ENCODE data around the gene SPTAN1. TPM values are rescaled to one million over a fixed set of nuclear protein-coding genes. Genes with fewer than 3 reads are reported as not detected.
"Not testable (repeated sequence)": the region's sequence is repeated elsewhere in the genome, so short reads cannot be mapped to it uniquely, and the experiment has no call there.

Gene SPTAN1
- total RNA-seq, 2 experiments from 2014 or later: 275 to 315 TPM

DNA sequence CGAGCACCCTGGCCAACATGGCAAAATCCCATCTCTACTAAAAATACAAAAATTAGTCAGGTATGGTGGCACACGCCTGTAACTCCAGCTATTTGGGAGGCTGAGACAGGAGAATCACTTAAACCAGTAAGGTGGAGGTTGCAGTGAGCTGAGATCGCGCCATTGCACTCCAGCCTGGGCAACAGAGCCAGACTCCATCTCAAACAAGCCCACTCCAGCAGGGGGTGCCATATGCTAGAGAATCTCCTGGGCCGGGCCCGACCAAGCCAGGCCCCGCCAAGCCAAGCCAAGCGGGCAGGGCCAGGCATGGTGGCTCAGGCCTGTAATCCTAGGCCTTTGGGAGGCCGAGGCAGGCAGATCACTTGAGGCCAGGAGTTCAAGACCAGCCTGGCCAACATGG lies 95.8 kb downstream of the SPTAN1 start:
- H3K36me3 Mint-ChIP-seq: not testable (repeated sequence)

DNA sequence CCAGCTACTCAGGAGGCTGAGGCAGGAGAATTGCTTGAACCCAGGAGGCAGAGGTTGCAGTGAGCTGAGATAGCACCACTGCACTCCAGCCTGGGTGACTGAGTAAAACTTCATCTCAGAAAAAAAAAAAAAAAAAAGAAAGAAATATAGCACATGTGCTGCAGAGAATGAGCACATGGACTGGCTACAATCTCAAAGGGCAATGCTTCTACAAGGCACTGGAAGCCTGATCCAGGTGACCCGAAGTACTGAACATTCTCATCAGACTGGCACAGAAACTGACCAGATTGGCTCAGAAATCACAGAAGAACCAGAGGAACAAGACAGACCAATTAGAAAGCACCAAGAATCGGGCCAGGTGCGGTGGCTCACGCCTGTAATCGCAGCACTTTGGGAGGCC lies 99.4 kb downstream of the SPTAN1 start:
- Mint-ChIP-seq H3K27ac (no peak overlapping the region), H3K36me3 (no peaks in the 10 kb centered on the region), H3K9me3 (ENCODE audit: low read depth) (no peaks in the 10 kb centered on the region), H3K27me3 (no peaks in the 10 kb centered on the region), H3K4me1 (peaks cover 9% of the 10 kb centered on the region), H3K4me3 (no peak overlapping the region)
- CTCF ChIA-PET: no interaction called here
- DNase-seq (no peak), ATAC-seq (no peak)

More for the DNA sequence above, 95.8 kb downstream of the SPTAN1 start:
- not testable (repeated sequence) for H3K27me3 Mint-ChIP-seq; H3K4me3 Mint-ChIP-seq; H3K27ac Mint-ChIP-seq; H3K9me3 Mint-ChIP-seq (ENCODE audit: low read depth); H3K4me1 Mint-ChIP-seq
- CTCF ChIA-PET: interaction anchor here (1.2 to 1.9 kb wide), 5 partner anchors 16 to 173 kb away, joined by 3 to 14 read pairs (median 4); partner anchors contain the start of gene ENDOG
- DNase-seq: peak; percentile 77
- ATAC-seq: peak; percentile 95

DNA sequence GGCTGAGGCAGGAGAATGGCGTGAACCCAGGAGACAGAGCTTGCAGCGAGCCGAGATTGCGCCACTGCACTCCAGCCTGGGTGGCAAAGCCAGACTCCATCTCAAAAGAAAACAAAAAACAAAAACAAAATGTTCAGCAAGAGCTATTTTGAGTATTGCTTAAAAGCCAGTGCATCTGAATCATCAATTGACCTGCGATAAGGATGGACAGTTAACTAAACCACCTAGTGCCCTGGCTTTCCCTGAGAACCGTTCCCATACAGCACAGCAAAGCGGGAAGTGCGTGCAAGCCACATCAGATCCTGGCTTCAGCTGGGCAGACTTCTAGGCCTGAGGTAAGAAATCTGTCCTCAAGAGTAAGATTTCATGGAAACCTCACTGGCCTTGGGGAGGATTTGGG lies 101.5 kb downstream of the SPTAN1 start:
- CTCF ChIA-PET: interaction anchor here (0.8 to 1.3 kb wide), 3 partner anchors 9 to 36 kb away, joined by 3 read pairs; partner anchors contain the start of gene SET
- Mint-ChIP-seq H3K9me3 (ENCODE audit: low read depth) (no peaks in the 10 kb centered on the region), H3K4me3 (no peak overlapping the region), H3K36me3 (no peaks in the 10 kb centered on the region), H3K4me1 (peaks cover 16% of the 10 kb centered on the region), H3K27me3 (no peaks in the 10 kb centered on the region), H3K27ac (no peak overlapping the region)
- DNase-seq (no peak), ATAC-seq (no peak)

DNA sequence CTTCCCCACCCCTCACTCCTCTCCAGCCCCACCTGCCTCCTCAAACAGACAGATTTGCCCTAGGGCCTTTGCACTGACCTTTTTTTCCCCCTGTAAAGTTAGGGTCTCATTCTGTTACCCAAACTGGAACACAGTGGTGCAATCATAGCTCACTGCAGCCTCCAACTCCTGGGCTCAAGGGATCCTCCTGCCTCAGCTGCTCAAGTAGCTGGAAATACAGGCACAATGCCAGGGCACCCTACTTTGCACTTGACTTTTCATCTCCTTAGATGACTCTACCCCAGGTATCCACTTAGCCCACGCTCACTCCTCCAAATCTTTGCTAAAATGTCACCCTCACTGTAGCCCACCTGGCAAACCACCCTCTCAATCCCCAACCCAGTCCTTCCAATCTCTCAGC lies 102.1 kb downstream of the SPTAN1 start:
- ATAC-seq: no peak
- DNase-seq: no peak
- H3K36me3 Mint-ChIP-seq: no peaks in the 10 kb centered on the region
- no peaks in the 10 kb centered on the region for H3K9me3 Mint-ChIP-seq (ENCODE audit: low read depth)
- peak overlapping the region; percentile 41 for H3K27ac Mint-ChIP-seq
- CTCF ChIA-PET: interaction anchor here (0.8 to 1.3 kb wide), 3 partner anchors 9 to 35 kb away, joined by 3 read pairs; partner anchors contain the start of gene SET
- no peaks in the 10 kb centered on the region for H3K27me3 Mint-ChIP-seq
- H3K4me1 Mint-ChIP-seq: peaks cover 16% of the 10 kb centered on the region
- H3K4me3 Mint-ChIP-seq: peak overlapping the region; percentile 2

DNA sequence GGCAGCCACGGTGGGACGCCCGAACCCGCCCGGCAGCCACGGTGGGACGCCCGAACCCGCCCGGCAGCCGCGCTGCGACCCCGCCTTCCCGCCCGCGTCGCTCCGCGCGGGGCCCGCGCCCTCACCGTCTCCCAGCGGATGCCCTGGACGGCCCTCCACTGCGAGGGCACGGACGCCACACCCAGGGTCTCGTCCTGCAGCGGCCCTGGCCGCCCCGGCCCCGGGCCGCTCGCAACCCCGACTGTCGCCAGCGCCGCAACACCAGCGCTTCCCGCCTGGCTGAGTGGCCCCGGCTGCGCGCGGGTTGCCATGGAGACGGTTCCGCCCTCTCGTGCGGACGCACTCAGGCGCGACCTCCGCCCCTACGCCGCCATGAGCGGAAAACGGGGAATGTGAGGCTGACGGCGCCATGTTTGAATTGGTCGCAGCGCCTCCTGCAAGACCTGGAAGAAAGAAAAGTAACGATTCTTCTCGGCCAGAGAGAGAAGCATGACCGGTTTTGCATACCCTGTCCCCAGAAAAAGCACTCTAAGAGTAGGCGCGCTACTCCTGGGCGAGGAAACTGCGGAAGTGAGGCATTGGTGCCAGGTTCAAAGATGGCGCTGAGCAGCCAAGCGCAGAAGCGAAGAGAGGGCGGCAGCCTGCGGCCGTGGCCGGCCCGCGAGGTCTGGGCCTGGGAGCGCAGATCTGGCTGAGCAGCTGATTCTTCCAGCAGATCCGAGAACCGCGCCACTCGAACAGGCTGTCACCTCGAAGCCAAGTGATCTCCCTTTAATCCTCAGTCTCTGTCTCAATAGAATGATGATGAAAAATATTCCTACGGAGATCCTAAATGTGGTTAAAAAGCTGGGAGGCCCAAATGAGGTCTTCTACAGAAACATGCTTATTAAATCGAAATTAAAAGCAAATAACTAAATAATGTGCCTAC lies 104.3 kb downstream of the SPTAN1 start, which contains the start of gene DYNC2I2:
Gene DYNC2I2, minus strand, starts transcription at position 432 of the 928 bp plus-strand sequence. Its CDS starts 121 bp downstream, at position 311.
- CTCF ChIA-PET: interaction anchor here (1.0 to 1.5 kb wide), 5 partner anchors 8 to 46 kb away, joined by 3 to 5 read pairs (median 3); partner anchors contain the start of gene PKN3
- DNase-seq (peak; percentile 97), ATAC-seq (peak; percentile 98)
- peaks cover 16% of the 10 kb centered on the region for H3K4me1 Mint-ChIP-seq
- H3K27me3 Mint-ChIP-seq: no peaks in the 10 kb centered on the region
- H3K4me3 Mint-ChIP-seq: peak within 1 kb of the TSS; percentile 88
- no peaks in the 10 kb centered on the region for H3K36me3 Mint-ChIP-seq
- peak within 1 kb of the TSS; percentile 100 for H3K27ac Mint-ChIP-seq
- no peaks in the 10 kb centered on the region for H3K9me3 Mint-ChIP-seq (ENCODE audit: low read depth)

DNA sequence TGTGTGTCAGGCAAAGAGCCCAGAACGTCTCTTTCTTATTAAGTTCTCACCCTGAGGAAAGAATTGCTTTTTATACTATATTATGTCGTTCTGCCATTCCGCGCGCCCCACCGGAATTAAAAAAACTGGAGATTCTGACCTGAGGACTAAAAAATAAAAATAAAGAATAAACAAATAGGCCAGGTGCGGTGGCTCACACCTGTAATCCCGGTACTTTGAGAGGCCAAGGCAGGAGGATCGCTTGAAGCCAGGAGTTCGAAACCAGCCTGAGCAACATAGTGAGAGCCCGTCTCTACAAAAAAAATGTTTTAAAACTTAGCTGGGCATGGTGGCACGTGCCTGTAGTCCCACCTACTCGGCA lies 104.9 kb downstream of the SPTAN1 start:
- no peak for DNase-seq
- H3K4me1 Mint-ChIP-seq: peaks cover 16% of the 10 kb centered on the region
- H3K27me3 Mint-ChIP-seq: no peaks in the 10 kb centered on the region
- H3K27ac Mint-ChIP-seq: peak overlapping the region; percentile 100
- H3K9me3 Mint-ChIP-seq (ENCODE audit: low read depth): no peaks in the 10 kb centered on the region
- no peak for ATAC-seq
- H3K36me3 Mint-ChIP-seq: no peaks in the 10 kb centered on the region
- peak overlapping the region; percentile 88 for H3K4me3 Mint-ChIP-seq
- CTCF ChIA-PET: interaction anchor here (1.0 to 1.5 kb wide), 5 partner anchors 9 to 45 kb away, joined by 3 to 5 read pairs (median 3); partner anchors contain the start of gene PKN3

DNA sequence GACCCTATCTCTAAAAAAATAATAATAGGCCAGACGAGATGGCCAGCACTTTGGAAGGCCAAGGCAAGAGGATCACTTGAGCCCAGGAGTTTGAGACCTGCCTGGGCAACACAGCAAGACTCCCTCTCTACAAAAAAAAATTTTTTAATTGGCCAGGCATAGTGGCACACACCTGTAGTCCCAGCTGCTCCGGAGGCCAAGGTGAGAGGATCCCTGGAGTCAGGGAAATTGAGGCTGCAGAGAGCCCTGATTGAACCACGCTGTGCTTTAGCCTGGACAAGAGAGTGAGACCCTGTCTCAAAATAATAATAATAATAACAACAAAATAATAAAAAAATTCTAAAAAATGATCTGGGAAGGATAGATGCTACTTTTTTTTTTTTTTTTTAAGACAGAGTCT lies 105.4 kb downstream of the SPTAN1 start:
- no peak overlapping the region for H3K4me3 Mint-ChIP-seq
- CTCF ChIA-PET: interaction anchor here (1.0 to 1.5 kb wide), 3 partner anchors 9 to 42 kb away, joined by 3 to 4 read pairs (median 3); no protein-coding TSS in a partner anchor
- no peaks in the 10 kb centered on the region for H3K36me3 Mint-ChIP-seq
- no peak for ATAC-seq
- H3K9me3 Mint-ChIP-seq (ENCODE audit: low read depth): no peaks in the 10 kb centered on the region
- H3K27ac Mint-ChIP-seq: peak overlapping the region; percentile 100
- DNase-seq: no peak
- no peaks in the 10 kb centered on the region for H3K27me3 Mint-ChIP-seq
- H3K4me1 Mint-ChIP-seq: peaks cover 16% of the 10 kb centered on the region

DNA sequence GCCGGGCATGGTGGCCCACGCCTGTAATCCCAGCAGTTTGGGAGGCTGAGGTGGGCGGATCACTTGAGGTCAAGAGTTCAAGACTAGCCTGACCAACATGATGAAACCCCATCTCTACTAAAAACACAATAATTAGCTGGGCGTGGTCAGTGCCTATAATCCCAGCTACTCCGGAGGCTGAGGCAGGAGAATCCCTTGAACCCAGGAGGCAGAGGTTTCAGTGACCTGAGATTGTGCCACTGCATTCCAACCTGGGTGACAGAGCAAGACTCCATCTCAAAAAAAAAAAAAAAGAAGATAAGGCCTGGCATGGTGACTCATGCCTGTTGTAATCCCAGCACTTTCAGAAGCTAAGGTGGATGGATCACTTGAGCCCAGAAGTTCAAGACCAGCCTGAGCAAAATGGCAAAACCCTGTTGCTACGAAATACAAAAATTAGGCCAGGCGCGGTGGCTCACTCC lies 114.1 kb downstream of the SPTAN1 start:
- H3K4me3 Mint-ChIP-seq; H3K27me3 Mint-ChIP-seq; H3K27ac Mint-ChIP-seq; DNase-seq; H3K4me1 Mint-ChIP-seq; H3K9me3 Mint-ChIP-seq (ENCODE audit: low read depth); ATAC-seq; H3K36me3 Mint-ChIP-seq: not testable (repeated sequence)
- CTCF ChIA-PET: interaction anchor here (1.0 kb wide), 1 partner anchor 50 kb away, joined by 3 read pairs; no protein-coding TSS in a partner anchor

DNA sequence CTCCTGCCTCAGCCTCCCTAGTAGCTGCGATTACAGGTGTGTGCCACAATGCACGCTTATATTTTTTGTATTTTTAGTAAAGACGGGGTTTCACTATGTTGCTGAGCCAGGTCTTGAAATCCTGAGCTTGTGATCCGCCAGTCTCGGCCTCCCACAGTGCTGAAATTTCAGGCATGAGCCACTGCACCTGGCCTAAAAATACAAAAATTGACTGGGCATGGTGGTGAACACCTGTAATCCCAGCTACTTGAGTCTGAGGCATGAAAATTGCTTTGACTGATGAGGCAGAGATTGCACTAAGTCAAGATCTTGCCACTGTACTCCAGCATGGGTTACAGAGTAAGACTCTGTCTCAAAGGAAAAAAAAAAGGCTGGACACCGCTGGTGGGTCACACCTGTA lies 117.4 kb downstream of the SPTAN1 start:
- ATAC-seq (no peak), DNase-seq (no peak)
- Mint-ChIP-seq H3K27ac (no peak overlapping the region), H3K4me3 (no peak overlapping the region), H3K4me1 (no peaks in the 10 kb centered on the region), H3K27me3 (no peaks in the 10 kb centered on the region), H3K36me3 (no peaks in the 10 kb centered on the region), H3K9me3 (ENCODE audit: low read depth) (no peaks in the 10 kb centered on the region)
- CTCF ChIA-PET: interaction anchor here (1.0 kb wide), 1 partner anchor 41 kb away, joined by 3 read pairs; no protein-coding TSS in a partner anchor

DNA sequence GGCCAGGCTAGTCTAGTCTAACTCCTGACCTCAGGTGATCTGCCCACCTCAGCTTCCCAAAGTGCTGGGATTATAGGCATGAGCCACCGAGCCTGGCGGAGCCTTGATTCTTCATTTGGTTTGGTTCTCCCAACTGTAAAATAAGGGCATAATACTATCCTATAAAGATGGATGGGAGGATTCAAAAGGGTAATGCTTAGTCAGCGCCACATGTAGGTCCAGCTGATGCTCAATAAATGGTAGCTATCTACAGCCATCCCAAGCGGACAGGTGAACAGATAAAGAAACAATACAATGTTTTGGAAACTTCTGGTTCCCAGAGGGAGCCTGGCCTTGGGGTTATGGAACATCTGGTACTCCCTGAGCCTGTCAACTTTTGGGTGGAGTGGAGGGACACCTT lies 123.0 kb downstream of the SPTAN1 start:
- peaks cover 2% of the 10 kb centered on the region for H3K4me1 Mint-ChIP-seq
- no peaks in the 10 kb centered on the region for H3K27me3 Mint-ChIP-seq
- peaks cover 10% of the 10 kb centered on the region for H3K36me3 Mint-ChIP-seq
- H3K9me3 Mint-ChIP-seq (ENCODE audit: low read depth): no peaks in the 10 kb centered on the region
- H3K4me3 Mint-ChIP-seq: no peak overlapping the region
- H3K27ac Mint-ChIP-seq: no peak overlapping the region
- DNase-seq: no peak
- ATAC-seq: no peak
- CTCF ChIA-PET: interaction anchor here (0.9 to 1.4 kb wide), 2 partner anchors 12 to 27 kb away, joined by 4 read pairs; no protein-coding TSS in a partner anchor

DNA sequence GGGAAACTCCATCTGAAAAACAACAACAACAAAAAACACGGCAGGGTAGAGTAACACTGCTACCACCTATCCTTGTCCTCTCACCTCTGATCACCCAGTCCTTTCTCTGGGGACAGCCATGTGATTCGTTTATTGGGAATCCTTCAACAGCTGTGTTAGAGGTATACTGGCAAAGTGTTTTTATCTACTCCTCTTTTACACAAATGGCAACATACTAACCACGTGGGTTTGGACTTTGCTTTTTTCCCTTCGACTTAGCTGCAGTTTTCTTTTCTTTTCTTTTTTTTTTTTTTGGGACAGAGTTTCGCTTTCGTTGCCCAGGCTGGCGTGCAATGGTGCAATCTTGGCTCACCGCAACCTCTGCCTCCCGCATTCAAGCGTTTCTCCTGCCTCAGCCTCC lies 125.4 kb downstream of the SPTAN1 start:
- peaks cover 6% of the 10 kb centered on the region for H3K4me1 Mint-ChIP-seq
- H3K9me3 Mint-ChIP-seq (ENCODE audit: low read depth): no peaks in the 10 kb centered on the region
- ATAC-seq: no peak
- H3K36me3 Mint-ChIP-seq: peaks cover 12% of the 10 kb centered on the region
- DNase-seq: no peak
- no peak overlapping the region for H3K4me3 Mint-ChIP-seq
- no peak overlapping the region for H3K27ac Mint-ChIP-seq
- CTCF ChIA-PET: interaction anchor here (1.1 to 1.2 kb wide), 2 partner anchors 11 to 21 kb away, joined by 3 read pairs; partner anchors contain the start of genes DYNC2I2 and SET
- H3K27me3 Mint-ChIP-seq: no peaks in the 10 kb centered on the region

All from activated CD8-positive, alpha-beta memory T cell treated with anti-CD3 and anti-CD28 coated beads, Interleukin-2, amount 10 ng/mL, durations not matched to agents 7 days and 5 days (primary cell).